DND-41 (cell line): ENCODE data around the gene OSTC.

Experiments
- ATAC-seq: fragments of 200-7000 bp; cut with Tn5 transposase; 3 replicates; pipeline ENCODE4 v1.9.1; 2021; ENCODE audit warnings: low read depth; ENCODE audit not compliant: insufficient read depth
- DNase-seq: peaks from one replicate; pipeline ENCODE4 v3.0.0-alpha.2; 2020
- H2AFZ ChIP-seq: 2 replicates; pipeline ENCODE4 v1.6.0; 2012; ENCODE audit warnings: low read depth, low read length
- H3K27ac ChIP-seq: 2 replicates; pipeline ENCODE4 v1.5.1; 2012; ENCODE audit warnings: low read length, inconsistent platforms
- H3K27me3 ChIP-seq: fragments of 200-600 bp; sonication (generic); 2 replicates; pipeline ENCODE4 v1.6.0; 2012; ENCODE audit warnings: low read length, mild to moderate bottlenecking, inconsistent platforms; ENCODE audit not compliant: insufficient read depth, poor library complexity
- H3K36me3 ChIP-seq: 2 replicates; pipeline ENCODE4 v1.5.1; 2012; ENCODE audit warnings: low read length, inconsistent platforms; ENCODE audit not compliant: insufficient read depth
- H3K4me1 ChIP-seq: 2 replicates; pipeline ENCODE4 v1.5.1; 2012; ENCODE audit warnings: mild to moderate bottlenecking, low read length; ENCODE audit not compliant: insufficient read depth
- H3K4me2 ChIP-seq: 2 replicates; pipeline ENCODE4 v1.6.0; 2012; ENCODE audit warnings: mild to moderate bottlenecking, moderate library complexity, low read length, inconsistent platforms; ENCODE audit not compliant: insufficient read depth
- H3K4me3 ChIP-seq, 2 experiments: fragments of 200-600 bp in 1 of 2; shearing (Covaris generic) in 1 of 2; 2 replicates each; pipeline ENCODE4 v1.5.1; 2012 to 2016; ENCODE audit warnings: inconsistent platforms in 2 of 2, low read length in 2 of 2, mild to moderate bottlenecking in 2 of 2, low read depth in 1 of 2, moderate library complexity in 1 of 2
- H3K79me2 ChIP-seq: 2 replicates; pipeline ENCODE4 v1.6.0; 2012; ENCODE audit warnings: low read length, inconsistent platforms; ENCODE audit not compliant: insufficient read depth
- H3K9ac ChIP-seq: 2 replicates; pipeline ENCODE4 v1.6.0; 2012; ENCODE audit warnings: low read depth, mild to moderate bottlenecking, inconsistent platforms, low read length, moderate library complexity
- H3K9me3 ChIP-seq: 2 replicates; pipeline ENCODE4 v1.5.1; 2012; ENCODE audit warnings: low read length, moderate library complexity, mild to moderate bottlenecking, inconsistent platforms; ENCODE audit not compliant: insufficient read depth, severe bottlenecking
- H4K20me1 ChIP-seq: 2 replicates; pipeline ENCODE4 v1.6.0; 2012; ENCODE audit warnings: low read length; ENCODE audit not compliant: insufficient read depth
- EZH2 ChIP-seq: IDR thresholded peaks from 3 replicates; pipeline ENCODE4 v1.6.1; 2012; ENCODE audit warnings: borderline replicate concordance, low read depth, mild to moderate bottlenecking, moderate library complexity, low read length, inconsistent platforms; ENCODE audit not compliant: severe bottlenecking
- TF ChIP-seq, protein P1 (sequence below): IDR thresholded peaks from 2 replicates; pipeline ENCODE4 v1.5.1; 2012; ENCODE audit warnings: borderline replicate concordance, low read length, moderate library complexity, mild to moderate bottlenecking; ENCODE audit not compliant: poor library complexity, severe bottlenecking; ENCODE audit errors: extremely low read depth

OSTC gene

GRCh38 chr4:108602163-108602562, 48.2 kb upstream of the OSTC start:
- ATAC-seq (peak; percentile 7; the same call in 1 of the 3 replicates), DNase-seq (no peak)
- TF ChIP-seq, protein P1, sequence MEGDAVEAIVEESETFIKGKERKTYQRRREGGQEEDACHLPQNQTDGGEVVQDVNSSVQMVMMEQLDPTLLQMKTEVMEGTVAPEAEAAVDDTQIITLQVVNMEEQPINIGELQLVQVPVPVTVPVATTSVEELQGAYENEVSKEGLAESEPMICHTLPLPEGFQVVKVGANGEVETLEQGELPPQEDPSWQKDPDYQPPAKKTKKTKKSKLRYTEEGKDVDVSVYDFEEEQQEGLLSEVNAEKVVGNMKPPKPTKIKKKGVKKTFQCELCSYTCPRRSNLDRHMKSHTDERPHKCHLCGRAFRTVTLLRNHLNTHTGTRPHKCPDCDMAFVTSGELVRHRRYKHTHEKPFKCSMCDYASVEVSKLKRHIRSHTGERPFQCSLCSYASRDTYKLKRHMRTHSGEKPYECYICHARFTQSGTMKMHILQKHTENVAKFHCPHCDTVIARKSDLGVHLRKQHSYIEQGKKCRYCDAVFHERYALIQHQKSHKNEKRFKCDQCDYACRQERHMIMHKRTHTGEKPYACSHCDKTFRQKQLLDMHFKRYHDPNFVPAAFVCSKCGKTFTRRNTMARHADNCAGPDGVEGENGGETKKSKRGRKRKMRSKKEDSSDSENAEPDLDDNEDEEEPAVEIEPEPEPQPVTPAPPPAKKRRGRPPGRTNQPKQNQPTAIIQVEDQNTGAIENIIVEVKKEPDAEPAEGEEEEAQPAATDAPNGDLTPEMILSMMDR: no peak
- no peak for TF ChIP-seq EZH2
- H3K79me2 ChIP-seq: peaks cover 5% of the 10 kb centered on the region; the same call in 1 of the 2 replicates
- H3K4me1 ChIP-seq: peaks cover 45% of the 10 kb centered on the region
- peak overlapping the region; percentile 95 for H3K27ac ChIP-seq
- H3K4me3 ChIP-seq: 0 out of 4 replicates have a peak overlapping the region, but pooled peaks of 1 of the 2 experiments have one; percentile 5
- peaks cover 3% of the 10 kb centered on the region for H3K9me3 ChIP-seq
- H3K9ac ChIP-seq: peak overlapping the region; percentile 40
- H4K20me1 ChIP-seq: no peaks in the 10 kb centered on the region
- no peaks in the 10 kb centered on the region for H3K36me3 ChIP-seq
- peak overlapping the region; percentile 44 for H3K4me2 ChIP-seq
- peak overlapping the region; percentile 54 for H2AFZ ChIP-seq
- H3K27me3 ChIP-seq: no peaks in the 10 kb centered on the region

DNA sequence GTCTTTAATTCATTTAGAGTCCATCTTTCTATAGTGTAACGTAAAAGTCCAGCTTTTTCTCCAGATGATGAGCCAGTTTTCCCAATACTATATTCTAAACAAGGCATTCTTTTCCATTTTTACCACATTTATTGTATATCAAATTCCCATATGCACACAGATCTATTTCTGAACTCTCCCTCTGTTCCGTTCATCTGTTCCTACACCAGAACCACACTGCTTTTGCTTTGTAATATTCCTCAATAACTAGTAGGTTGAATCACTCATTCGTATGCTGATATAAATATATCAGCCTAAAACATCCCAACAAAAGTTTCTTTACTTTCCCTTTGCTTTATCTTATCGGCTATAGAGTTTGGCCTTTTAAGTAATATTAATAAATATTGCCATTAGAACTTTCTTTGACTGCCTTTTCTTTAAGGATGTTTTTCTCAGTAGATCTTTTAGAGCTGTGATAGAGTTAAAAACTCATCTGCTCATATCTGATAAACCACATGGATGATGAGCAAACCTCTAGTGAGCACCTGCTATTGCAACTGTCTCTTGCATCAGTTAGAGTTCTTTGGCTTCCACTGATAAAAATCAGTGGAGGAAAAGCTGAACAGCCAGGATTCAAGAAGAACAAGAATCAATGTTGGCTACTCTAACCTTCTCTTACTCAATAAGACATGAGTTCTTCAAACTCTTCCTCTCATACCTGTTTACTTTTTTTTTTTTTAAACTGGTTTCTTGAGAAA, 43.2 kb upstream of the OSTC start:
- Histone ChIP-seq H3K79me2 (peaks cover 2% of the 10 kb centered on the region; the same call in 1 of the 2 replicates), H4K20me1 (no peaks in the 10 kb centered on the region), H3K9me3 (peaks cover 3% of the 10 kb centered on the region), H3K9ac (peak overlapping the region; percentile 46), H3K4me1 (peaks cover 70% of the 10 kb centered on the region), H3K4me2 (peak overlapping the region; percentile 49), H3K36me3 (no peaks in the 10 kb centered on the region), H3K27me3 (no peaks in the 10 kb centered on the region), H3K4me3 (no peak overlapping the region), H3K27ac (peak overlapping the region; percentile 78), H2AFZ (no peak overlapping the region)
- ATAC-seq (peak; percentile 92), DNase-seq (peak; percentile 59)
- TF ChIP-seq EZH2: no peak
- TF ChIP-seq, protein P1: no peak

DNA sequence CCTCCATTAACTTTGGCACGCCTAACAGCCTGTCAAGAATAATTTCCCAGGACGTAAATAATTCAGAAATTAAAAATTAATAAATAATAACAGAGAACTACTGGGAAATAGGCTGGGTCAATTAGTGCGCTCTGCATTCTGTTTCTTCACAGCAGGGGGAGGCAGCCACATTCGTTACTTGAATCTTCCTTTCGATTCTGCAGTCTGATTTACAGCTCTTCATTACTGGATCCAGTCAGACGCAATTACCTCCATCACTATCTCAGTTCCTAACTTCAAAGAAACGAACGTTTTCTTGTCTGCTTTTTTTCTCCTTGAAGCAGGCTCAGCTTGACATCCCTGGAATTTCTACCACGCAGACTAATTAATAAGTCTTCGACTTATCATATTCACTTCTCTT, 39.0 kb upstream of the OSTC start:
- DNase-seq (no peak), ATAC-seq (no peak)
- Histone ChIP-seq H3K36me3 (0 out of 2 replicates have a peak, but pooled peaks cover 2% of the 10 kb centered on the region), H3K4me3 (no peak overlapping the region), H4K20me1 (no peaks in the 10 kb centered on the region), H3K9me3 (peaks cover 10% of the 10 kb centered on the region), H3K79me2 (peaks cover 5% of the 10 kb centered on the region), H2AFZ (no peak overlapping the region), H3K27ac (peak overlapping the region; percentile 62; the same call in 1 of the 2 replicates), H3K27me3 (no peaks in the 10 kb centered on the region), H3K4me2 (no peak overlapping the region), H3K9ac (no peak overlapping the region), H3K4me1 (peaks cover 52% of the 10 kb centered on the region)
- TF ChIP-seq, protein P1: peak; percentile 23
- no peak for TF ChIP-seq EZH2
